Keratinocyte (primary cell): ENCODE results near the gene CDH12.
"Not testable (repeated sequence)": the region's sequence is repeated elsewhere in the genome, so short reads cannot be mapped to it uniquely, and the experiment has no call there.

Experiments
- EZH2 ChIP-seq: IDR thresholded peaks from one replicate; pipeline ENCODE4 v1.6.1; 2012; ENCODE audit warnings: inconsistent platforms, mild to moderate bottlenecking, low read length, moderate library complexity
- TF ChIP-seq, protein P1 (sequence below), 3 experiments: IDR thresholded peaks in 1 of 3; conservative IDR thresholded peaks in 1 of 3; optimal IDR thresholded peaks in 1 of 3; 2 replicates in 2 of 3; 3 replicates in 1 of 3; pipeline versions ENCODE3 to v1.5.1; 2011; ENCODE audit warnings: low read length in 3 of 3, mild to moderate bottlenecking in 3 of 3, moderate library complexity in 2 of 3, control low read depth in 1 of 3, inconsistent platforms in 1 of 3; ENCODE audit not compliant: insufficient read depth in 2 of 3; ENCODE audit errors: extremely low read depth in 1 of 3

DNA sequence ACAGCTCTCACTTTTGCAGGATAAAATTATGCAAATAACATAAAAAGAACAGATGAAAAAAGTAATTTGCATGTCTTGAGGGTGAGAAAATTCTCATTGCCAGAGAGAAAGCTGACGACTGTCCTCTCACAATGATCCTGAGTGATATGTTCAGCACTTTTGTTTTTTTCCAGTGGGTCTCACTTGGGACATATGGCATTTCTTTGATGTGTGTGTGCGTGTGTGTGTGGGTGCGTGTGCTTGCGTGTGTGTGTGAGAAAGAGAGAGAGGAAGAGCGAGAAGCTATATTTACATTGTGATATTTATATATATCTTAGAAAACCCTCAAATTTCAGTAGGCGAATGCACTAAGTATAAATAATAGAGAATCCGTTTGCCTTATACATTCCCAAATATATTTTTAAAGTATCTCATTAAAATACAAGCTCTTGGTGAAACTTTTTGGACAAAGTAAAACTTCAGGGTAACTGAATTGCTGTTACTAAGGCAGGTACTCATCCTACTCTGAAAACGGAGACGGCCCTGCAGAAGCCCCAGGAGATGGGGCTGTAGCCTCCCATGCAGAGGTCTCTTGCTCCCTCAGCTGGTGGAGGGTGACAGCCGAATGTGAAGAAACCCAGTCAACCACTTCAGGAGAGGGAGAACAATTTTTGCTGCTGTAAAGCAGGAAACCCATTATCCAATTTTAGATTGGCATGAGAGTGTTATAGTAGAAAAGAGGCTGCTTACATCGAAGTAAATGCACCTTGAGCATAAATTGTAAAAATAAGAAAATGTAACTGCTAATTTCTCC lies 639.2 kb downstream of the CDH12 start:
- TF ChIP-seq, protein P1, sequence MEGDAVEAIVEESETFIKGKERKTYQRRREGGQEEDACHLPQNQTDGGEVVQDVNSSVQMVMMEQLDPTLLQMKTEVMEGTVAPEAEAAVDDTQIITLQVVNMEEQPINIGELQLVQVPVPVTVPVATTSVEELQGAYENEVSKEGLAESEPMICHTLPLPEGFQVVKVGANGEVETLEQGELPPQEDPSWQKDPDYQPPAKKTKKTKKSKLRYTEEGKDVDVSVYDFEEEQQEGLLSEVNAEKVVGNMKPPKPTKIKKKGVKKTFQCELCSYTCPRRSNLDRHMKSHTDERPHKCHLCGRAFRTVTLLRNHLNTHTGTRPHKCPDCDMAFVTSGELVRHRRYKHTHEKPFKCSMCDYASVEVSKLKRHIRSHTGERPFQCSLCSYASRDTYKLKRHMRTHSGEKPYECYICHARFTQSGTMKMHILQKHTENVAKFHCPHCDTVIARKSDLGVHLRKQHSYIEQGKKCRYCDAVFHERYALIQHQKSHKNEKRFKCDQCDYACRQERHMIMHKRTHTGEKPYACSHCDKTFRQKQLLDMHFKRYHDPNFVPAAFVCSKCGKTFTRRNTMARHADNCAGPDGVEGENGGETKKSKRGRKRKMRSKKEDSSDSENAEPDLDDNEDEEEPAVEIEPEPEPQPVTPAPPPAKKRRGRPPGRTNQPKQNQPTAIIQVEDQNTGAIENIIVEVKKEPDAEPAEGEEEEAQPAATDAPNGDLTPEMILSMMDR (optimal IDR thresholded peaks at IDR 0.05 in 1 of 3, IDR thresholded peaks at IDR 0.05 in 1 of 3, conservative IDR thresholded peaks at IDR 0.05 in 1 of 3; ENCODE audit: extremely low read depth in 1 of 3, insufficient read depth in 2 of 3, low read length in 3 of 3), result not testable (repeated sequence)
- TF ChIP-seq EZH2, result not testable (repeated sequence)
